ENCODE data around the gene ESR2.

The ESR2 gene

DNA sequence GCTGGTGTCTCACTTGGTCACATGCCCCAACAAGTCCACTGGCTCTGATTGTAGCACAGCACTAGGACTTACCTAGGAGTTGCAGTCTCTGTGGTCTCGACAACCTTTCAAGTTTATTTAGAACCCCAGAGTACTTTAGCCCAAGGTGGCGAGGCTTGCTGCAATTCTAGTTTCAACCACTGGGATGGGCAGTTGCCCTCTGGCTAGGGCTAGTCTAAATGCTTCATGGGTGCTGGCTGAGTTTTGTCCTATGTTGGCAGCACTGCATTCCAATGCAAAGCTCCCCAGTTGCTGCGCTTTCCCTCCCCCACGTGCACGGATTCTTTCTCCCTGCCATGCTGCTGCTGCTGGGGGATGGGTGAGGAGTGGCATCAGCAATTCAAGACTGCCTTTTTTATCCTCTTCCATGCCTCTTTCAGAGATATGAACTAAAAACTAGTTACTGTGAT is 233.5 kb downstream of the ESR2 start:
- no peak overlapping the region for H3K27ac ChIP-seq
- no peaks in the 10 kb centered on the region for H3K27me3 ChIP-seq (ENCODE audit: insufficient read depth, low read depth)
- H3K4me3 ChIP-seq (IDR thresholded peaks at IDR 0.05; ENCODE audit: insufficient read depth, low read depth, low read length), result no peak overlapping the region
- no peak overlapping the region for H3K4me2 ChIP-seq
- no peak overlapping the region for H3K9ac ChIP-seq
- H2AFZ ChIP-seq (ENCODE audit: low read depth), result no peak overlapping the region
- no peaks in the 10 kb centered on the region for H3K79me2 ChIP-seq (ENCODE audit: insufficient read depth, low read depth)
- no peaks in the 10 kb centered on the region for H3K36me3 ChIP-seq (ENCODE audit: insufficient read depth)
- H4K20me1 ChIP-seq (ENCODE audit: insufficient read depth), result no peaks in the 10 kb centered on the region
- H3K4me1 ChIP-seq (ENCODE audit: low read depth, poor library complexity, severe bottlenecking), result no peaks in the 10 kb centered on the region
- TF ChIP-seq, protein P1, sequence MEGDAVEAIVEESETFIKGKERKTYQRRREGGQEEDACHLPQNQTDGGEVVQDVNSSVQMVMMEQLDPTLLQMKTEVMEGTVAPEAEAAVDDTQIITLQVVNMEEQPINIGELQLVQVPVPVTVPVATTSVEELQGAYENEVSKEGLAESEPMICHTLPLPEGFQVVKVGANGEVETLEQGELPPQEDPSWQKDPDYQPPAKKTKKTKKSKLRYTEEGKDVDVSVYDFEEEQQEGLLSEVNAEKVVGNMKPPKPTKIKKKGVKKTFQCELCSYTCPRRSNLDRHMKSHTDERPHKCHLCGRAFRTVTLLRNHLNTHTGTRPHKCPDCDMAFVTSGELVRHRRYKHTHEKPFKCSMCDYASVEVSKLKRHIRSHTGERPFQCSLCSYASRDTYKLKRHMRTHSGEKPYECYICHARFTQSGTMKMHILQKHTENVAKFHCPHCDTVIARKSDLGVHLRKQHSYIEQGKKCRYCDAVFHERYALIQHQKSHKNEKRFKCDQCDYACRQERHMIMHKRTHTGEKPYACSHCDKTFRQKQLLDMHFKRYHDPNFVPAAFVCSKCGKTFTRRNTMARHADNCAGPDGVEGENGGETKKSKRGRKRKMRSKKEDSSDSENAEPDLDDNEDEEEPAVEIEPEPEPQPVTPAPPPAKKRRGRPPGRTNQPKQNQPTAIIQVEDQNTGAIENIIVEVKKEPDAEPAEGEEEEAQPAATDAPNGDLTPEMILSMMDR (conservative IDR thresholded peaks at IDR 0.05; ENCODE audit: low read depth, low read length), result peak; percentile 32; the same call in 1 of the 2 replicates

DNA sequence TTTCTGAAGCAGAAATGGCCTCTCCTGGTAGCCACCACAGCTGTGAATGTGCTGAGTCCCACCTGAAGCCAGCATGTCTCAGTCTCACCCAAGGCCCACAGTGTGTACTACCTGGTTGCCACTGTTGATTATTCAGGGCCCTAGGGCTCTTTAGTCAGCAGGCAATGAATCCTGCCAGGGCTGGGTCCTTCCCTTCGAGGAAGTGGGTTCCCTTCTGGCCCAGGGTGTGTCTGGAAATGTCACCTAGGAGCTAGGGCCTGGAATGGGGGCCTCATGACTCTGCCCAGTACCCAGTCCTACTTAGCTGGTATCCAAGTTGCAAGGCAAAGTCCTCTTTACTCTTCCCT is 234.0 kb downstream of the ESR2 start:
- no peaks in the 10 kb centered on the region for H3K4me1 ChIP-seq (ENCODE audit: low read depth, poor library complexity, severe bottlenecking)
- no peaks in the 10 kb centered on the region for H3K27me3 ChIP-seq (ENCODE audit: insufficient read depth, low read depth)
- H2AFZ ChIP-seq (ENCODE audit: low read depth), result no peak overlapping the region
- no peaks in the 10 kb centered on the region for H3K79me2 ChIP-seq (ENCODE audit: insufficient read depth, low read depth)
- H3K4me2 ChIP-seq, result no peak overlapping the region
- H4K20me1 ChIP-seq (ENCODE audit: insufficient read depth), result no peaks in the 10 kb centered on the region
- no peak overlapping the region for H3K27ac ChIP-seq
- no peak overlapping the region for H3K4me3 ChIP-seq (IDR thresholded peaks at IDR 0.05; ENCODE audit: insufficient read depth, low read depth, low read length)
- H3K9ac ChIP-seq, result no peak overlapping the region
- TF ChIP-seq, protein P1 (conservative IDR thresholded peaks at IDR 0.05; ENCODE audit: low read depth, low read length), result no peak
- no peaks in the 10 kb centered on the region for H3K36me3 ChIP-seq (ENCODE audit: insufficient read depth)

DNA sequence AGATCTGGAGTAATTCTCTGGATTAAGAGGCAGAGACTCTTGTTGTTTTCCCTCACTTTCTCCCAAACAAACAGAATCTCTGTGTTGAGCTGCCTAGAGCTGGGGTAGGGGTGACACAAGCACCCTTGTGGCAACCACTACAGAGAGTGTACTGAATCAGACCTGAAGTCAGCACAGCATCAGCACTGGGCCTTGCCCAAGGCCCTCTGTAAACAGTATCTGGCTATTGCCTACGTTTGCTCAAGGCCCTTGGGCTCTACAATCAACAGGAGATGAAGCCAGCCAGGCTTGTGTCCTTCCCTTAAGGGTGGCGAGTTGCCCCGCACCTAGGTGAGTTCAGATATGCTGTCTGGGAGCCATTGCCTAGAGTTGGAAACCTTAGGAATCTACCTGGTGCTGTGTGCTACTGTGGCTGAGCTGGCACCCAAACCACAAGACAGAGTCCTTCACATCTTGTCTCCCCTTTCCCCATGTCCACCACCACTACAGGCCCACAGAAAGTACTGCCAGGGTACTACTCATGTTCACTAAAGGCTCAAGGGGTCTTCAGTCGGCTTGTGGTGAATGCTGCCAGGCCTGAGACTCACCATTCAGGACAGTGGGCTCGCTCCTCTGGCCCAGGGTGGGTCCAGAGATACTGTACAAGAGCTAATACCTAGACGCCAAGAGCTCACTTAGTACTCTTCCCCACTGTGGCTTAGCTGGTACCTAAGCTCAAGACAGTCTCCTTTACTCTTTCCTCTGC is 234.5 kb downstream of the ESR2 start:
- H3K9ac ChIP-seq, result no peak overlapping the region
- H4K20me1 ChIP-seq (ENCODE audit: insufficient read depth), result no peaks in the 10 kb centered on the region
- H2AFZ ChIP-seq (ENCODE audit: low read depth), result no peak overlapping the region
- no peak overlapping the region for H3K27ac ChIP-seq
- no peak overlapping the region for H3K4me3 ChIP-seq (IDR thresholded peaks at IDR 0.05; ENCODE audit: insufficient read depth, low read depth, low read length)
- TF ChIP-seq, protein P1 (conservative IDR thresholded peaks at IDR 0.05; ENCODE audit: low read depth, low read length), result no peak
- no peaks in the 10 kb centered on the region for H3K27me3 ChIP-seq (ENCODE audit: insufficient read depth, low read depth)
- no peak overlapping the region for H3K4me2 ChIP-seq
- no peaks in the 10 kb centered on the region for H3K79me2 ChIP-seq (ENCODE audit: insufficient read depth, low read depth)
- no peaks in the 10 kb centered on the region for H3K4me1 ChIP-seq (ENCODE audit: low read depth, poor library complexity, severe bottlenecking)
- no peaks in the 10 kb centered on the region for H3K36me3 ChIP-seq (ENCODE audit: insufficient read depth)

DNA sequence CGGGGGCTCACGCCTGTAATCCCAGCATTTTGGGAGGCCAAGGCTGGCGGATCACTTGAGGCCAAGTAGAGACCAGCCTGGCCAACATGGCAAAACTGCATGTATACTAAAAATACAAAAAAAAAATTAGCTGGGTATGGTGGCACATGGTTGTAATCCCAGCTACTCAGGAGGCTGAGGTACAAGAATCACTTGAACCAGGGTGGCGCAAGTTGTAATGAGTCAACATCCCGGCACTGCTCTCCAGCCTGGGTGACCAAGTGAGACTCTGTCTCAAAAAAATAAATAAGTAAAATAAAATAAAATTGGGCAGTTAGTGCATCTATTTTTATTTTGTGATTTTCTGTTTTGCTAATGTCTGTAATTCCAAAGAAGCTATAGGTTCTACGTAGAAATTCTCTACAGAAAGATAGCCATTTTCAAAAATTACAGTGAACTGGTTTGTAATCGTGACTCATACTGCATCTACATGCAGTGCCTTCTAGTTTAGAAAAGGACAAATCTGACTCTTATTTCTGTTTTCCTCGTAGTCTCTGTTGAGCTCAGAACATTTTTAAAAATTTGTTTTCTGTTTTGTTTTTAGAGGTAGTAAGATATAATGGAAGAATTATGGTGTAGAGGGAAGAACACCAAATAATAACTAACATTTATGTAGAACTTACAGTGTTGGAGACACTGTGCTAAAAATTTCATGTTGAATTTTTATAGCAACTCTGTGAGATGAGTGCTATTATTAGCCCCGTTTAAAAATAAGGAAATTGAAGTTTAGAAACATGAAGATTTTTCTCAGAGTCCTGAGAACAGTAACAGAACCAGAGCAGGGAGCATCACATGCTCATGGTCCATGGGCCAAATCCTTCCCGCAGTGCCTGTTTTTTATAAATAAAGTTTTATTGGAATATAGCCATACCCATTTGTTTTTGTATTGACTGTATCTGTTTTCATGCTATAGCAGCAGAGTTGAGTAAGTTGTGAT is 240.2 kb downstream of the ESR2 start:
- Histone ChIP-seq H4K20me1 (ENCODE audit: insufficient read depth) (no peaks in the 10 kb centered on the region), H3K4me1 (ENCODE audit: low read depth, poor library complexity, severe bottlenecking) (no peaks in the 10 kb centered on the region), H2AFZ (ENCODE audit: low read depth) (no peak overlapping the region), H3K4me2 (no peak overlapping the region), H3K4me3 (IDR thresholded peaks at IDR 0.05; ENCODE audit: insufficient read depth, low read depth, low read length) (no peak overlapping the region), H3K79me2 (ENCODE audit: insufficient read depth, low read depth) (no peaks in the 10 kb centered on the region), H3K27ac (no peak overlapping the region), H3K36me3 (ENCODE audit: insufficient read depth) (no peaks in the 10 kb centered on the region), H3K9ac (no peak overlapping the region), H3K27me3 (ENCODE audit: insufficient read depth, low read depth) (no peaks in the 10 kb centered on the region)
- TF ChIP-seq, protein P1 (conservative IDR thresholded peaks at IDR 0.05; ENCODE audit: low read depth, low read length), result no peak
